HCT116 (cell line): ENCODE measurements around the gene ROR2. TPM values are rescaled to one million over a fixed set of nuclear protein-coding genes. Genes with fewer than 3 reads are reported as not detected.

ENCODE experiments used
- ATAC-seq: fragments of 200-7000 bp; cut with Tn5 transposase; 2 replicates; pipeline ENCODE4 v1.9.1; 2020; ENCODE audit warnings: mild to moderate bottlenecking, moderate library complexity
- BruUV-seq: library from RNA; stranded (reverse); fragments of 400-500 nt; replicated peaks from 2 replicates; lab custom pipeline; 2021; lab: Mats Ljungman, UMichigan
- CTCF ChIA-PET: fragments of 300-600 bp; sonication (Branson Sonifier 250); formaldehyde crosslinking; loops from one replicate; lab custom pipeline; 2021; ENCODE audit warnings: antibody characterized with exemption; lab: Charles Lee
- POLR2A ChIA-PET: fragments of 300-600, 350-600 bp; sonication (Branson Sonifier 250); formaldehyde crosslinking; loops from one replicate; lab custom pipeline; 2021; ENCODE audit warnings: antibody characterized with exemption; lab: Charles Lee
- RAD21 ChIA-PET, 2 experiments: fragments of 300-600 bp; sonication (Branson Sonifier 250); formaldehyde crosslinking; loops; one replicate each; lab custom pipeline; 2023; ENCODE audit warnings: low total read pairs in 2 of 2; ENCODE audit not compliant: uncharacterized antibody in 2 of 2, unreplicated experiment in 2 of 2, low non-redundant PET in 1 of 2; lab: Charles Lee
- DNase-seq: peaks from one replicate; pipeline ENCODE4 v3.0.0-alpha.2; 2010; ENCODE audit warnings: low read depth, low spot score
- H2AFZ ChIP-seq: fragments of 200-600 bp; shearing (Covaris generic), sonication (generic); 2 replicates; pipeline ENCODE4 v1.6.1; 2017; ENCODE audit warnings: low read depth, mixed run types, mixed read lengths, antibody characterized with exemption, low read length; ENCODE audit not compliant: poor library complexity, severe bottlenecking
- H3K27ac ChIP-seq: 2 replicates; pipeline ENCODE4 v1.5.1; 2012; ENCODE audit warnings: low read depth, low read length
- H3K27me3 ChIP-seq: fragments of 200-600 bp; sonication (generic); 2 replicates; pipeline ENCODE4 v1.6.1; 2016; ENCODE audit warnings: mixed run types, low read length, mixed read lengths; ENCODE audit not compliant: insufficient read depth
- H3K36me3 ChIP-seq, 2 experiments: fragments of 200-500 bp in 1 of 2; fragments of 200-600 bp in 1 of 2; sonication (Bioruptor generic) in 1 of 2; sonication (generic) in 1 of 2; 2 replicates each; pipeline versions ENCODE4 v1.5.1 to v1.6.1; 2014 to 2016; ENCODE audit warnings: low read length in 2 of 2, inconsistent platforms in 1 of 2, mixed read lengths in 1 of 2, mixed run types in 1 of 2; ENCODE audit not compliant: insufficient read depth in 2 of 2, control insufficient read depth in 1 of 2
- H3K4me1 ChIP-seq, 2 experiments: fragments of 200-600 bp in 1 of 2; sonication (generic) in 1 of 2; 2 replicates each; pipeline versions ENCODE4 v1.5.1 to v1.6.1; 2012 to 2017; ENCODE audit warnings: low read length in 2 of 2, inconsistent platforms in 1 of 2, mild to moderate bottlenecking in 1 of 2, mixed read lengths in 1 of 2, mixed run types in 1 of 2, moderate library complexity in 1 of 2; ENCODE audit not compliant: insufficient read depth in 2 of 2, control insufficient read depth in 1 of 2
- H3K4me2 ChIP-seq: fragments of 200-600 bp; sonication (generic); 2 replicates; pipeline ENCODE4 v1.6.1; 2017; ENCODE audit warnings: mixed run types, low read length, mixed read lengths
- H3K4me3 ChIP-seq, 2 experiments: fragments of 200-600 bp in 1 of 2; sonication (generic) in 1 of 2; replicated peaks in 1 of 2; 2 replicates each; pipeline ENCODE4 v1.5.1; 2011 to 2016; ENCODE audit warnings: low read length in 2 of 2, control low read depth in 1 of 2, low read depth in 1 of 2, mild to moderate bottlenecking in 1 of 2, mixed read lengths in 1 of 2, mixed run types in 1 of 2
- H3K79me2 ChIP-seq: fragments of 200-600 bp; sonication (generic); 2 replicates; pipeline ENCODE4 v1.6.1; 2017; ENCODE audit warnings: mild to moderate bottlenecking, mixed run types, low read length, moderate library complexity, mixed read lengths; ENCODE audit not compliant: insufficient read depth
- H3K9ac ChIP-seq: fragments of 200-600 bp; sonication (generic); 2 replicates; pipeline ENCODE4 v1.6.1; 2016; ENCODE audit warnings: low read length, mixed read lengths
- H3K9me2 ChIP-seq: fragments of 200-600 bp; sonication (generic), shearing (Covaris generic); 2 replicates; pipeline ENCODE4 v1.6.1; 2017; ENCODE audit warnings: mixed run types, mild to moderate bottlenecking, moderate library complexity; ENCODE audit not compliant: insufficient read depth
- H3K9me3 ChIP-seq, 2 experiments: fragments of 200-500 bp in 1 of 2; fragments of 200-600 bp in 1 of 2; sonication (Bioruptor generic) in 1 of 2; sonication (generic) in 1 of 2; 2 replicates each; pipeline ENCODE4 v1.6.1; 2014 to 2017; ENCODE audit warnings: low read length in 2 of 2, mixed read lengths in 2 of 2, inconsistent platforms in 1 of 2, low read depth in 1 of 2, mild to moderate bottlenecking in 1 of 2, mixed run types in 1 of 2, moderate library complexity in 1 of 2; ENCODE audit not compliant: control insufficient read depth in 1 of 2, insufficient read depth in 1 of 2
- H4K20me1 ChIP-seq: fragments of 200-600 bp; sonication (generic), shearing (Covaris generic); 2 replicates; pipeline ENCODE4 v1.6.1; 2017; ENCODE audit warnings: mixed run types, mild to moderate bottlenecking, moderate library complexity; ENCODE audit not compliant: insufficient read depth
- CBX3 ChIP-seq: IDR thresholded peaks from 2 replicates; pipeline ENCODE4 v1.6.1; 2012; ENCODE audit warnings: low read depth
- CEBPB ChIP-seq: IDR thresholded peaks from 2 replicates; pipeline ENCODE4 v1.6.1; 2012; ENCODE audit warnings: low read depth
- EGR1 ChIP-seq: IDR thresholded peaks from 2 replicates; pipeline ENCODE4 v1.6.1; 2012; ENCODE audit warnings: low read depth
- EZH2 ChIP-seq: fragments of 200-600 bp; sonication (generic); IDR thresholded peaks from 2 replicates; pipeline ENCODE4 v1.6.1; 2017; ENCODE audit warnings: antibody characterized with exemption, mixed run types
- FOSL1 ChIP-seq: IDR thresholded peaks from 2 replicates; pipeline ENCODE4 v1.6.1; 2012; ENCODE audit warnings: low read depth
- POLR2A ChIP-seq: IDR thresholded peaks from 2 replicates; pipeline ENCODE4 v1.7.0; 2011; ENCODE audit warnings: borderline replicate concordance; ENCODE audit not compliant: insufficient read depth, insufficient read length; ENCODE audit errors: extremely low read depth
- POLR2AphosphoS5 ChIP-seq: IDR thresholded peaks from 2 replicates; pipeline ENCODE4 v1.6.1; 2011; ENCODE audit warnings: mild to moderate bottlenecking, low read depth, low read length, moderate library complexity
- SP1 ChIP-seq: IDR thresholded peaks from 2 replicates; pipeline ENCODE4 v1.6.1; 2012; ENCODE audit warnings: low read depth
- SRF ChIP-seq: IDR thresholded peaks from 2 replicates; pipeline ENCODE4 v1.6.1; 2012; ENCODE audit warnings: low read depth
- TCF7L2 ChIP-seq: IDR thresholded peaks from 2 replicates; pipeline ENCODE4 v1.7.0; 2011; ENCODE audit warnings: borderline replicate concordance, inconsistent platforms; ENCODE audit not compliant: insufficient read depth, insufficient read length; ENCODE audit errors: extremely low read depth
- ZNF274 ChIP-seq: fragments of 200-500 bp; sonication (Bioruptor generic); IDR thresholded peaks from 2 replicates; pipeline ENCODE4 v1.6.1; 2014; ENCODE audit warnings: mild to moderate bottlenecking, low read depth, low read length, inconsistent platforms
- intact Hi-C: fragments of 100-400 bp; cut with micrococcal nuclease; formaldehyde crosslinking; loops from 2 replicates; pipeline ENCODE4 v1.10.0; 2022
- total RNA-seq: library from RNA; stranded (reverse); gene quantifications from one replicate; pipeline ENCODE4 v1.2.1, GENCODE V29; 2021; ENCODE audit not compliant: unreplicated experiment
- TF ChIP-seq, protein P1 (sequence below): IDR thresholded peaks from 2 replicates; pipeline ENCODE4 v1.6.1; 2011; ENCODE audit warnings: mild to moderate bottlenecking, low read length, moderate library complexity; ENCODE audit not compliant: insufficient replicate concordance; ENCODE audit errors: extremely low read depth
- TF ChIP-seq, protein P2 (sequence below): IDR thresholded peaks from 2 replicates; pipeline ENCODE4 v1.6.1; 2012
- TF ChIP-seq, protein P3 (sequence below): IDR thresholded peaks from 2 replicates; pipeline ENCODE4 v1.6.1; 2012
- TF ChIP-seq, protein P4 (sequence below): IDR thresholded peaks from 2 replicates; pipeline ENCODE4 v1.6.1; 2012; ENCODE audit warnings: low read depth

The ROR2 gene
- total RNA-seq, 1 experiment from 2014 or later, result 15.7 TPM

DNA sequence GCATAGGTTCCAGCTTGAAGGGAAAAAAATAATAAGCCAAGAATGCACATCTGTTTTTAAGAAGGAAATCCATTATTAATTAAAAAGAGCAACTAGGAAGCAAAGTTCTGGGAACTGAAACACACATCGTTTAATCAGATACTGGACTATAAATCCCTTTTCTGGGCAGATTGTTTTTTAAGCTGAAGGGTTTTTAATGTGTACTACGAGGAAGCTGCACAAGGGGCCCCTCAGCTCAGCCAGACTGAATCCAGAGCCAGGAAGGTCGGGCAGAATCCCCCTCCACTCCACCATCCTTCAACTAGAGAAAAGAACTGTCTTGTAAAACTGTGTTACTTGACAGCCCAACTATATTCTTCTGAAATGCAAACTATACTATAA is 49.2 kb downstream of the ROR2 start:
- no TSS peak for BruUV-seq
- Histone ChIP-seq H3K27me3 (no peaks in the 10 kb centered on the region), H2AFZ (no peak overlapping the region), H3K9ac (no peak overlapping the region), H3K36me3 (no peaks in the 10 kb centered on the region), H3K4me3 (no peak overlapping the region), H3K27ac (no peak overlapping the region), H3K4me2 (no peak overlapping the region), H3K4me1 (no peaks in the 10 kb centered on the region; a peak in 1 of 4 replicates), H3K9me3 (no peaks in the 10 kb centered on the region), H3K79me2 (peaks cover 11% of the 10 kb centered on the region; the same call in 1 of the 2 replicates), H3K9me2 (no peaks in the 10 kb centered on the region), H4K20me1 (no peaks in the 10 kb centered on the region)
- ChIA-PET POLR2A (no interaction called here), RAD21 (no interaction called here), CTCF (no interaction called here)
- intact Hi-C loops, result no loop called here
- no peak for DNase-seq
- no peak for TF ChIP-seq FOSL1
- no peak for ATAC-seq

DNA sequence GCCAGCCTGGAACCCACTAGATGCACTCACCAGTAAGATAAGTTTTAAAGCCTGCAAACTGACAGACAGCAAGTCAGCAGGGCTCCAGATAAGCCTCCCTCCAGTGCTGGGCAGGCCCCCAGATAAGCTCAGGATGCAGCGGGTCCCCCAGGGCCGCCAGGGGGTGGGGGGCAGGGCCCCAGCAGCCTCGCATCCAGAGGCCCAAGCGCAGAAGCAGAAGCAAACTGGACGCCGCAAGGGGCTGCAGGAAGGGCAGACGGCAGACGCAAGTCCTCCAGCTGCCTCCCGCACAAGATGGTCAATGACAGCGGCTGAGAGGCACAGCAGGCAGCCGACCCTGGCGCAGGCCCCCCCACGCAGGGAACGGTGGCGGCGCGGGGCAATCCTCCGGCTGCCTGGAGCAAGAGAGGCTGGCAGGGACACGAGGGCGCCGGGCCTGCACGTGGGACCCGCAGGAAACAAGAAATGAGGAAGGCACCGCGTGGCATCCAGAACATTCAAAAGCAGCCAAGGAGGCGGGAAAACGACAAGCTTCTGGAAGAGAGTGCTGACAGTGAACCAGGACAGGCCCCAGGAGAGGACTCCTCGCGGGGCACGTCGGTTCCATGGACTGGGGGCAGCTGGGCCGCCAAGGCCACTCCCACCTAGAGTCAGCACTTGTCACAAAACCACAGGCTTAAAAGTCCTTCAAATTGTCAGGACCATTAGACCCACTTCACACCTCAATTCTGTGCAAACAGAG is 49.8 kb downstream of the ROR2 start:
- Histone ChIP-seq H3K4me3 (no peak overlapping the region), H3K79me2 (peaks cover 6% of the 10 kb centered on the region; the same call in 1 of the 2 replicates), H3K27ac (no peak overlapping the region), H3K9ac (no peak overlapping the region), H3K9me3 (no peaks in the 10 kb centered on the region), H2AFZ (no peak overlapping the region), H3K4me2 (no peak overlapping the region), H3K9me2 (no peaks in the 10 kb centered on the region), H4K20me1 (no peaks in the 10 kb centered on the region), H3K27me3 (no peaks in the 10 kb centered on the region), H3K4me1 (no peaks in the 10 kb centered on the region; a peak in 1 of 4 replicates), H3K36me3 (no peaks in the 10 kb centered on the region)
- ATAC-seq (no peak), DNase-seq (no peak)
- ChIA-PET CTCF (no interaction called here), RAD21 (no interaction called here), POLR2A (no interaction called here)
- BruUV-seq, result no TSS peak
- intact Hi-C loops, result no loop called here
- TF ChIP-seq, protein P1, sequence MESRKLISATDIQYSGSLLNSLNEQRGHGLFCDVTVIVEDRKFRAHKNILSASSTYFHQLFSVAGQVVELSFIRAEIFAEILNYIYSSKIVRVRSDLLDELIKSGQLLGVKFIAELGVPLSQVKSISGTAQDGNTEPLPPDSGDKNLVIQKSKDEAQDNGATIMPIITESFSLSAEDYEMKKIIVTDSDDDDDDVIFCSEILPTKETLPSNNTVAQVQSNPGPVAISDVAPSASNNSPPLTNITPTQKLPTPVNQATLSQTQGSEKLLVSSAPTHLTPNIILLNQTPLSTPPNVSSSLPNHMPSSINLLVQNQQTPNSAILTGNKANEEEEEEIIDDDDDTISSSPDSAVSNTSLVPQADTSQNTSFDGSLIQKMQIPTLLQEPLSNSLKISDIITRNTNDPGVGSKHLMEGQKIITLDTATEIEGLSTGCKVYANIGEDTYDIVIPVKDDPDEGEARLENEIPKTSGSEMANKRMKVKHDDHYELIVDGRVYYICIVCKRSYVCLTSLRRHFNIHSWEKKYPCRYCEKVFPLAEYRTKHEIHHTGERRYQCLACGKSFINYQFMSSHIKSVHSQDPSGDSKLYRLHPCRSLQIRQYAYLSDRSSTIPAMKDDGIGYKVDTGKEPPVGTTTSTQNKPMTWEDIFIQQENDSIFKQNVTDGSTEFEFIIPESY, result no peak
- TF ChIP-seq POLR2AphosphoS5, result no peak
- TF ChIP-seq CEBPB, result no peak
- TF ChIP-seq, protein P2, sequence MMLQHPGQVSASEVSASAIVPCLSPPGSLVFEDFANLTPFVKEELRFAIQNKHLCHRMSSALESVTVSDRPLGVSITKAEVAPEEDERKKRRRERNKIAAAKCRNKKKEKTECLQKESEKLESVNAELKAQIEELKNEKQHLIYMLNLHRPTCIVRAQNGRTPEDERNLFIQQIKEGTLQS, result no peak
- no peak for TF ChIP-seq TCF7L2
- TF ChIP-seq, protein P3, sequence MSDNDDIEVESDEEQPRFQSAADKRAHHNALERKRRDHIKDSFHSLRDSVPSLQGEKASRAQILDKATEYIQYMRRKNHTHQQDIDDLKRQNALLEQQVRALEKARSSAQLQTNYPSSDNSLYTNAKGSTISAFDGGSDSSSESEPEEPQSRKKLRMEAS, result no peak
- TF ChIP-seq EZH2, result no peak
- no peak for TF ChIP-seq POLR2A
- no peak for TF ChIP-seq ZNF274
- no peak for TF ChIP-seq SP1
- no peak for TF ChIP-seq EGR1
- TF ChIP-seq, protein P4, sequence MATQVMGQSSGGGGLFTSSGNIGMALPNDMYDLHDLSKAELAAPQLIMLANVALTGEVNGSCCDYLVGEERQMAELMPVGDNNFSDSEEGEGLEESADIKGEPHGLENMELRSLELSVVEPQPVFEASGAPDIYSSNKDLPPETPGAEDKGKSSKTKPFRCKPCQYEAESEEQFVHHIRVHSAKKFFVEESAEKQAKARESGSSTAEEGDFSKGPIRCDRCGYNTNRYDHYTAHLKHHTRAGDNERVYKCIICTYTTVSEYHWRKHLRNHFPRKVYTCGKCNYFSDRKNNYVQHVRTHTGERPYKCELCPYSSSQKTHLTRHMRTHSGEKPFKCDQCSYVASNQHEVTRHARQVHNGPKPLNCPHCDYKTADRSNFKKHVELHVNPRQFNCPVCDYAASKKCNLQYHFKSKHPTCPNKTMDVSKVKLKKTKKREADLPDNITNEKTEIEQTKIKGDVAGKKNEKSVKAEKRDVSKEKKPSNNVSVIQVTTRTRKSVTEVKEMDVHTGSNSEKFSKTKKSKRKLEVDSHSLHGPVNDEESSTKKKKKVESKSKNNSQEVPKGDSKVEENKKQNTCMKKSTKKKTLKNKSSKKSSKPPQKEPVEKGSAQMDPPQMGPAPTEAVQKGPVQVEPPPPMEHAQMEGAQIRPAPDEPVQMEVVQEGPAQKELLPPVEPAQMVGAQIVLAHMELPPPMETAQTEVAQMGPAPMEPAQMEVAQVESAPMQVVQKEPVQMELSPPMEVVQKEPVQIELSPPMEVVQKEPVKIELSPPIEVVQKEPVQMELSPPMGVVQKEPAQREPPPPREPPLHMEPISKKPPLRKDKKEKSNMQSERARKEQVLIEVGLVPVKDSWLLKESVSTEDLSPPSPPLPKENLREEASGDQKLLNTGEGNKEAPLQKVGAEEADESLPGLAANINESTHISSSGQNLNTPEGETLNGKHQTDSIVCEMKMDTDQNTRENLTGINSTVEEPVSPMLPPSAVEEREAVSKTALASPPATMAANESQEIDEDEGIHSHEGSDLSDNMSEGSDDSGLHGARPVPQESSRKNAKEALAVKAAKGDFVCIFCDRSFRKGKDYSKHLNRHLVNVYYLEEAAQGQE, result no peak
- no peak for TF ChIP-seq SRF
- TF ChIP-seq CBX3, result no peak
